GM21367 (cell line): ENCODE results near the gene PPM1F.
"Not testable (repeated sequence)": the region's sequence is repeated elsewhere in the genome, so short reads cannot be mapped to it uniquely, and the experiment has no call there.

ENCODE experiments used
- ATAC-seq: cut with Tn5 transposase; IDR thresholded peaks from one replicate; pipeline ENCODE4 v1.9.1; 2021; ENCODE audit not compliant: unreplicated experiment

Gene PPM1F

DNA sequence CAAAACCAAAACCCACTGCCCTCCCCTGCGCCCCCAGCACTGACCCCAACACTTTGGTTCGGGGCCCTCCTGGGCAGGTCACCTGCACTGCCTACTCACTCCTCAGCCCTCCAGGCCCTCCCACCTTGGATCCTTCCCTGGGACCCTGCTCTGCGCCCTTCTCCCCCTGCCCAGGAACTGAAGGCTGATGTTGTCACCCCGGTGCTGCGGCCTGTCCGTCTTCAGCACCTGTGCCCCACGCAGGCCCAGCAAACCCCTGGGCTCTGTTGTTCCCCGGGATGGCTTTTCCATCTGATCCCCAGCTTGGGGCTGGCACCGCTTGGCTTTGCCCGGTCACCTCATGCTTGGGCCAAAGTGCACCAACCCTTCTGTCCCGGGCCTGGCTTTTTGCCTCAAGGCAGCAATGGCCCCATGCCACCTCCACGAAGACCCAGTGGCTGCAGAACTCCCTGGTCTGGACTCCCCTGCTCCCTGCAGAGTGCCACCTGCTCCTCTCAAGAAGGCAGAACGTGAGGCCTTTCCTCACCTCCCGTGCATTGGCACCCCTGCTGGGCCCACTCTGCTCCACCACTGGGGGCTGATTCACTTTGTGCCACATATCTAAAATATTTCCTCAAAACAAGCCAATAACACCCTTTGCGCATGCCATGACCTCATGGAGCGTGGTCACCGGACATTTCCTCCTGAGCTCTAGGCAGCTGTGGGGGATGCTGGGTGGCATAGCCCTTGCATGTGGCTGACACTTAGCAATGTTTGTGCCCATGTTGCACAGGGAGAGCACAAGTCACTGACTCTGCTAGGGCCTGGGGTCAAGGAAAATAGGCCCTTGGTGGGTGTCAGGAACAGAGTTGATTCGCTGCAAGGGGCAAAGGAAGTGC is 8.8 kb downstream of the PPM1F start:
- no peak for ATAC-seq

DNA sequence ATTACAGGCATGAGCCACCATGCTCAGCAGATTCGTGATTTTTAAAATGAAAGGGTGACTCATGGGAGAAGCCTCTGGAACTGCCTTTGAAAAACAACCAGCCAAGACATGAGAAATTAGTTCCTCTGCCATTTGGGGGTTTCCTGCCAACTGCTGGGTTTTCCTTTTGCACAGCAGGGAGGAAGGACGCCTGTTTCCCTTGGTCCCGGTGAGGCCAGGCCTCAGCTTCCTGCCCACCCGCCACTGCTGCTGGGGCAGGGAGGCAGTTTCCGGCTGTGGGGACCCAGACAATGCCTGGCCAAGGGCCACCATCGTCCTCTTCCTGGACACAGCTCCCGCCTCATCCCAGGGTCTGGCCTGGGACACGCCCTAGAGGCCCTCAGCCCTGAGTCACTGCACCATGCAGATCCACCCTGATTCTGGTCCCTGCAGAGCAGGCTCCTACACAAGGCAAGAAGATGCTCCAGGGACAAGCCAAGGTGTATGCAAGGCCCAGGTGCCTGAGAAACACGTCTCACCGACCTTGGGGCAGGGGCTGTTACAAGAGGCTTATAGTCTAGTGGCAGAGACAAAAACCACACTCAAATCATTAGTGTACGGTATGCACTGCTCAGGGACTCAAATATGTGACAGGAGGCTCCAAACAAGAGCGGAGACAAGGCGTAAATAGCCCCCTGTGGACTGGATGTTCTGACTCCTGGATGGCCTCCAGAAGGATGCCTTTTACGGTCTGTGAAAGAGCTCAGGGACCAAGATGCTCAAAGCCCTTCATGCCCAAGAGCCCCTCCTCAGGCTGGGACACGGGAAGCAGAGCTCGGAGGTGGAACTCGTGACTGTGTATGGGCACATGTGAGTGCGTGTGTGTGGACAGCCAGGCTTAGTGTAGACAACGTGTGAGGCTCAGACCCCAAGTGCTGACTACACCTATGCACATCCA is 10.0 kb downstream of the PPM1F start:
- no peak for ATAC-seq

DNA sequence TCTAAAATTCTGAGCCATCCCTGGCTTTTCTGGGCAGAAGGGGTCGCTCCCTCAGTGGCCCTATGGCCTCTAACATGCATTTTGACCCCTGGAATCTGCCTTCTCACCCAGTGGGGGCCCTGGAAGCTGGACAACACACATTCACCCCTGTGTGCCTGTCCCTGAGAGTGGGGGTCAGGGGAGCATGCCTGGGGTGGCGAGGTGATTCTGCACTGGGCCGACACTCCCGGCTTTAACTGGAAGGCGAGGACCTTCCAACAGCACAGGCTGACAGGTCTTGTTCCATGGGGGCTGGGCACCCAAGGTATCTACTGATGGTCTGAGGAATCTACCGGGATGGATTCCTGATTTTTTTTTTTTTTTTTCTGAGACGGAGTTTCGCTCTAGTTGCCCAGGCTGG is 10.7 kb downstream of the PPM1F start:
- no peak for ATAC-seq

DNA sequence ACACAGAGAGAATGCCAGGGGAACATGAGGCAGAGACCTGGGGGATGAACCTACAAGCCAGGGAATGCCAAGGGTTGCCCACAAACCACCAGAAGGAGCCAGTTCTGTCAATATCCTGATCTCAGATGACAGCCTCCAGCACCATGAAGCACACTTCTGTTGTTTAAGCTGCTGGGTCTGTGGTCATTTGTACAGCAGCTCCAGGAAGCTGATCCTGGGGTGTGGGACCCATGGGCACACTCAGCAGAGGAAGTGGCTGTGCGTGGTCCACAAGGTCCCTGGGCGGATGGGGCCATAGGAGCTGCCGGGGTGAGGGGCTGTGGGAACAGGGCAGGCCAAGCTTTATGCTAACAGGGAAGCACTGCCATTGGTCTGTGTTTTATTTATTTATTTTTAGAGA is 12.1 kb downstream of the PPM1F start:
- no peak for ATAC-seq

DNA sequence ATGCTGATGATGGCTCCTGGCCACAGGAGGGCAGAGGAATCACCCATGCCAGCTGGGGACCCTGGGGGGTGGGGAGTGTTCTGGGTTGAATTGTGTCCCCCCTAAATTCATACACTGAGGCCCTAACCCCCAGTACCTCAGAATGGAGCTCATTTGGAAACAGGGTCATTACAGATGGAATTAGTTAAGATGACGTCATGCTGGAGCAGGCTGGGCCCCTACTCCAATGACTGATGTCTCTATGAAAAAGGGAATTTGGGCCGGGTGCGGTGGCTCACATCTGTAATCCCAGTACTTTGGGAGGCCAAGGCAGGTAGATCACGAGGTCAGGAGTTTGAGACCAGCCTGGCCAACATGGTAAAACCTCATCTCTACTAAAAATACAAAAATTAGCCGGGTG is 12.7 kb downstream of the PPM1F start:
- not testable (repeated sequence) for ATAC-seq

DNA sequence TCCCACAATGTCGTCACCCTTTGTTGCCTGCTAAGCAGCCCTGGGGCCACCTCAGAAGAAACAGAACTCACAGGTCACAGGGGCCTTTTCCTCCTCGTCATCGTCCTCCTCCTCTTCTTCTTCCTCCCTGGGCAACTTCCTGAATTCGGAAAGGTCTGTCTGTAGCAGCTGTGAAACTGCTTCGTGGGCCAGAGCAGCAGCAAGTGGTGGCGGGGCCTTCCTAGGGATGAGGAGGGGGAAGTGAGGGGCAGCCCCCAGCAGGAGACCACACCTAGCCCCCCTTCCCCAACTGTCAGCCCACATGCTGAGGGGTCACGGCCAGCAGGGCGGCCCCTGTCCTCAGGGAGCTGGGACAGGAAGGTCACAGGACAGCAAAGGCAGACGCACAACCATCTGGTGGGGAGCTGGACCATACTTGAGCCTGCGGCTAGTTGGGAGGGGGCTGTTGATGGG is 13.2 kb downstream of the PPM1F start:
- no peak for ATAC-seq

DNA sequence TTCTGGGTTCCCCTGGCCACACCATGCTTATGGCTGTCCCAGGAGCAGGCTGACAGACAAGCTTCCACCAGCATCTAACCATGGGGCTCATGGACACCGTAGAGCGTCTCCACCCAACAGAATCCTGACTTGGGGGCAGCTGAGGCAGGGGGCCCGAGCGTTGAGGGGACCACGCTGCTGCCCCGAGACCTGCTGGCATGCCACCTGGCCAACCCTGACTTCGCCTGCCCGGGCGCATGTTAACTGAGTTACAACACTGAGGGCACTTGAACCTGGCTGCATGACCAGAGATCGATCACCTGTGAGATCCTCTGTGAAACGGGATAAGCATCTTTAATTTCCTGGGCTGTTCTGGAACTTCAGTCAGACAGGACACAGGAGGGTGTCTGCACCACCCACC is 13.7 kb downstream of the PPM1F start:
- no peak for ATAC-seq

DNA sequence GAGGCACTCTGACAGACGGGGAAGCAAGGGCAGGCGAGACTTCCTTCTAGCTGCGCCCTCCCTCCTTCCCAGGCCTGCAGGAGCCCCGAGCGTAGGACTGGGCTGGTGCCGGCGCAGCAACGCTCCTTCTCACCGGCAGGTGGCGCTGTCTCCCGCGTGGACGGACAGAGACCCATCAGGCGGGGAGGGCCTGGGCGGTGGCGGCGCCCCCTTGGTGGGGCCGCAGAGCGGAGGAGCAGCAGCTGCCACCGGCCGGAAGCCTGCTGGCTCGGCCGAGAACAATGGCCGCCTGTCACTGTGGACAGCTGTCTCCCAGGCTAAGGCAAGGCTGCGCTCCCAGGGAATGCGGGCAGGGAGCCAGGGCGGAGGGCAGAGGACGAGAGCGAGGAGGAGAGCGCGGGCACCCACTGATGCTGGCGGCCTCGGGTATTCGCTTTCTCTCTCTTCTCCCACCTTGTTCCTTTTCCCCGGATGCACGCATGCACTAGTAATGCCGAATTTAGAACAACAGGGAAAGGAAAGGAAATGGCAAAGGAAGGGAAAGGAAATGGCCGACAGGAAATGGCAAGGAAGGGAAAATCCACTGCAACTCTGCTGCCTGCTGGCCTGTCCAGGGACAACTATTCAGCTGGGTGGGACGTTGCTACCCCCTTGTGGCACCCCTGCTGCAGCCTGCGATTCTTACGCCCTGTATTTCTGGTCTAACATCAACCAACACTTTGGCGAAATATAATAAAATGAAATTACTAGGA is 14.4 kb downstream of the PPM1F start:
- ATAC-seq = peak; percentile 53

DNA sequence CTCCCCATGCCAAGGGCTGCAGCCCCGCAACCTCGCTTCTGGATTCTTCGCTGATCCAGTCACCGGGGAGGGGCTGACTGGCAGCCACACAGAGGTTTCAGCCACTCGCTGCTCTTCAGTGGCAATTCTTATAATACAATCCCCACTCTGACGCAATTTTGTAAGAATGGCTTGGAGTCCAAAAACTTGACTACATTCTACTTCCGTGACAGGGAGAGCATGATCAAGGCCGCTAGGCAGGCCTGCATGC is 14.9 kb downstream of the PPM1F start:
- no peak for ATAC-seq

DNA sequence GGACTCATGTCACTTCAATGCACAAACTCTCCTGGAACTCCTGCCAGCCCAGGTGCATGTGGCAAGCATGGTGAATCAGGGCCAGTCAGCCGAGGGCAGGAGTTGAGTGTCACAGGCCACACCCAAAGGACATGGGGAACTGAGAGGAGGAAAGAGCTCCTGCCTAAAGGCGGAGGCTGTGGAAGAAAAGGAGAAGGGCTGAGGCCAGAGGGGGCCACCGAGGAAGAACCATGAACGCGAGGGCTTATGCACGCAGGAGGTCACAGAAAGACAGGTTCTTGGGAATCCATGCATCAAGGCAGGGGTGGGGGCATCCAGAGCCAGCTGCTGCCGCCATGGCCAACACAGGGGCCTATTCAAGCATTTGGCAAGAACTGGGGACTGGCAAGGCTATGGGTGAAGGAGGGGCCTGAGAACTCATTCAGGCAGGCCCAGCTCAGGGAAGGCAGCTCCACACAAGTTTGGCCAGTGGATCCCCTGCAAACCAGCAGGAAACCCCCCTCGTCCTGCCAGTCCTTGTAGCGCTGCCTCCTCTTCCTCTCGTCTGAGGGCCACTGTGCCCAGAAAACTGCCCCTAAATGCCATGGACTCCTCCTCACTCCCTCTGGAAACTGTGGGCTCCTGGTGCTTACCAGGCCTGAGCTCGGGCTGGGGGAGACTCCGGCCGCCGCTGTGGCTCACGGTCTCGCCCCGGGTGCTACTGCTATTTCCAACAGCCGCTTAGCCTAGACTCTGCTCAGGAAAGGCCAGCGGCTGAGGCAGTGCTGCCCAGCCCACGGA is 15.4 kb downstream of the PPM1F start:
- ATAC-seq = no peak

DNA sequence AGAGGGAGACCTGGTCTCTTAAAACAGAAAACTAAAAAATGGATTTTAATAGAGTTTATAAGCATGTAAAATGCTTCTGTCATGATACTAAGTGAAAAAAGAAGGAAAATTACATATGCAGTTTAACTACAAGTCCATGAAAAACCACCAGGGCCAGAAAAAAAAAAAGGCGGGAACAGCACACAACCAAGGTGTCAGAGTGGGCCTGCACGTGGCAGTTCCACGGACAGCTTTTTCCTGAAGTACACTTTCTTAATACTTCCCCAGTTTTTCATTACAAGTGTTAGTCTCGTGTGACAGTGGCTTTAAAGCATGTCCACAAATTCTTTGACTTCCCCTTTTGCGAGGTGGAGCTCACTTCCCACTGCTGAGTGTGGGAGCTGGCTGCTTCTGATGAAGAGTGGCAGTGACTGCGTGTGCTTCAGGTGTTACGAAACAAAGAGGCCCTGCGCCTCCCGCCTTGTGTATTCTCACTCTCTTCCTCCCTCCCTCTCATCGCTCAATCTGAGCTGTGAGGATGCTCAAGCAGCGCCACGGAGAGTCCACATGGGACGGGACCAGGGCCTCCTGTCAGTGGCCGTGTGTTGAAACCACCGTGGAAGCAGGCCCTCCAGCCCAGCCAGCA is 16.4 kb downstream of the PPM1F start:
- no peak for ATAC-seq

DNA sequence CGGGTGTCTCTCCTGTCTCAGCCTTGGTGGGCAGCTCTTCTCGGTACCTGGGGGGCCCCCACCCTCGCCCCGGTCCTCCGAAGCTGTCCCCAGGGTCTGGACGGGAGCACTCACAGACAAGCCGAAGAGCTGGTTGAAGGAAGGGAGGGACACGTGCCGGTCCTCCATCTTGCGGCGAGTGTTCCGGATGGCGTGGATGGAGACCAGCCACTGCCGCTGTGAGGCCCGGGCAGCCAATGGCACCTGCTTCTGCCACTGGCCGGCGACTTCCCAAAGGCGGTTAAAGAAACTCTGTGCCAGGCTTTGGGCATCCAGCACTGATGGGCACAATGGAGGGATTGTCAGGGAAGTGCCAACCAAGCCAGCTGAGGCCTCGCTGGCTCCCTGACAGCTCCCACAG is 18.7 kb downstream of the PPM1F start:
- no peak for ATAC-seq

DNA sequence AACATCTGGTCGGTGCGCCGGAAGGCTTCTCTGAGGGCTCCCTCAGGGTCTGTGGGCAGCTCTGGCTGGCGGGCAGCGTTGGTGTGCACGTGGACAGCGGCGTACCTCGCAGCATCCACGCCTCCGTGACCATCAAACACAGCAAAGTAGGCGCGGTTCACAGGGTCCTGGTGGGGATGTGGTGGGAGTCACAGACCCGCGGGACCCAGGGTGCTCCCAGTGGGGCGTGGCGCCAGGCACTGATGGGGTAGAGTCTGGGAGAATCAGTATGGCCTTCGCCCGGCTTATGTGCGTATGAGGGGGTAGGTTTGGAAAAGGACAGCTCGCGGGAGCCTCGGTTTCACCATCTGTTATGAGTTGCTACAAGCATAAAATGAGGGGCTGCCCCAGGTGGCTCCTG is 19.2 kb downstream of the PPM1F start:
- no peak for ATAC-seq

DNA sequence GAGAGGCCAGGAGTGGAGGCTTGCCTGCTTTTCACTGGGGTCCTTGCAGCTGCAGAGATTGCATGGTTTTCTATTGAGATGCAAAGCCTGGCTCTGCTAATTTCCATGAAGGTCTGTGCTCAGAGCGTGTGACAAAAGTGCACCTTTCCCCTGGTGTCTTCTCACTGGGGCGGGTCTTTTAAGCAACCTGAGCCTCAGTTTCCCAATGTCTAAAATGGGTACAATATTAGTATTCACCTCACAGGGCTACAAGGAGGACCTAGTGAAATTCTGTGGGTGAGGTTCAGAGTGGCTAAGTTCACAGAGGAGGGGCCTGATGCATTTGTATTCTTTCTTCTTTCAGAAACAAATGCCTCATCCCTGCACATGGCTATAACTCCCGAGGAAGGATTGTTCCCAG is 20.3 kb downstream of the PPM1F start:
- no peak for ATAC-seq

DNA sequence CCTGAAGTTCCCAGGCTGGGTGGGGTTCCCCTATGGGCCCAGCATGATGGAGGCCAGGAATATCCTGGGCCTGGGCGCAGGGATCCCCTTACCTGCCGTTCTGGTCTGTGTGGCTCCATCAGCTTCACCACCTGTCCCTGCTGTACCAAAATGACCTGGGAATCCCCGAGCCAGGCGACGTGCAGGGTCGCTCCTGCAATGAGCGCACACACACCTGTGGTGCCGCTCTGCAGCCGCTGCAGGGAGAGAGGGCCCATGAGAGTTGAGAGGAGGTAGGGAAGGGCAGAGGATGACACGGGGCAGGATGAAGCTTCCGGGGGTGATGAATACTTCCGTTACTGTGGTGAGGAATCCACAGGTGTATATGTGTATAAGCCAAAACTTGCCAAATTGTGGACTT is 21.6 kb downstream of the PPM1F start:
- no peak for ATAC-seq

DNA sequence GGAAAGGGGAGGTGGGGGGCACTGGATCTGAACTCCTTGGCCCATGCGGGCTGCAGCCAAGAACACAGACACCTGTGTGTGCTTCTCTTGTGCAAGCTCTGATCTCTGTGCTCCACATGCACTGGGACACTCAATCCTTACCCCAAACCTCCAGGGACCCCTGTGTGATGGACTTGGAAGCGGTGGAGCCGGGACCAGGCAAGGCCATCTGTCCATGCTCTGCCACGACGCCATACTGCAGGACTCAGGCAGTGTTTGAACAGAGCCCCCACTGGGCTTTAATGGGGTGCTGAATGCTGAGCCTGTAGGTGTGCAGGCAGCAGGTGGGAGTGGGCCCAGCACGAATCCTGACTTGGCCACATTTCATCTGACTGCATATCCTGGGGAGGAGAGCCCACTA is 23.4 kb downstream of the PPM1F start:
- no peak for ATAC-seq

DNA sequence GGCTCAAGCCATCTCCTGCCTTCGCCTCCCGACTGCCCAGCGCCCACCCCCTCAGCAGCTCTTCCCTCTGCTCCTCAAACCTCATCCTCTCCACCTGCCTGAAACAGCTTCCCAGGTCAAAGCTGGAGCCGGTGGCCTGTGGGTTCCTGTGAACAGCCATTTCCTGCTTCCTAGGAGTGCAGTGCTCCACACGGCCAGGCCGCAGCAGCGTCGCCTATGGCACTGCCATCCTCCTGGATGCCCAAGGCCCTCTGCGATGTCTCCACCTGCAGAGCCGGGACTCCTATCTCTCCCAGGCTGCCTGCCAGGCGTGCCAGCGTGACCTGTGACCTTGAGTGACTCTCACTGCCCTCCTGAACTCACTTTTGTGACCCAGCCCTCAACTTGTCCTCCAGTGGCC is 24.6 kb downstream of the PPM1F start:
- ATAC-seq = no peak

DNA sequence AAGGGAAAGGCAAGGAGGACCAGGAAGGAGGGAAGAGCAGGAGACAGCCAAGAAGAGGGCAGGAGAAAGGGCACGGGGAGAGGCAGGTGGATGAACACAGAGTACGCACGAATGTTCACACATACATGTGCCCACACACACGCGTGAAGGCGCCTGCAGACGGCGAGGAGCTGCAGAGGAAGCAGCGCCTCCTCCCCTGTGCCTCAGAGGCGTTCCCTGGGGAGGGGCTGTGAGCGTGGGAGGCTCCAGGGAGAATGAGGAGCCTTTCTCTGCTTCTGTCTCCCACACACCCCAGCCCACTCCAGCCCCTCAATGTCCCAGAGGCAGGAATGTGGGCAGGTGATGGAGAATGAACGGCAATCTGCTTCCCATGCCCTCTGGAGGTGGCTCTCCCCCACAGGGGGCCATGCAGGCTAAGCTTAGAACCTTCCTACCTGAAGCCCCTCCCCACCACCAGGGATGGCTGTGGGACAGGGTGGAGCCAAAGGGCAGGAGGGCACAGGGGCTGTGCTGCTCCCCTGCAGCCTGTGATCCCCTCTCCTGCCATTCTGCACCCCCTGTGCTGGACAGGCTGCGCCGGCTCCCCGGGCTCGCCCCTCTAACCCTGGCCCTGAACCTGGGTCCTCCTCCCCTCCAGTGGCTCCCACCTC is 25.3 kb downstream of the PPM1F start:
- no peak for ATAC-seq

DNA sequence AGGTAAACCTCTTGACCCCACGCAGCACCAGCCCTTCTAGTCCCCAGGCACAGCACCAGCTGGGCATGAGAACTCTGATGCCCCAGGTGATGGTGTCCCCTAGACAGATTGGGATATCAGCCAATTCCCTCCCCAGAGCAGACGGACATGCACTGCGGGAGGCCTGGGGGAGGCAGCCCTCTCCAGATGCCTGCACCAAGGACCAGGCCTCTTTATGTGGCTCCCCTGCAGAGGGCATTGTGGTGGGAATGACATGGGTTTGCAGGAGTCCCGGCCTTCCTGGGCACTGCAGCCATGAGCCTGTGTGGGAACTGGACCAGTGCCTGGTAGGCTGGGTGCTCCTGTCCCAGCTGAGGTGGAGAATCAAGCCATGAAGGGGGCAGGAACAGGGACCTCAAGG is 25.9 kb downstream of the PPM1F start:
- no peak for ATAC-seq

DNA sequence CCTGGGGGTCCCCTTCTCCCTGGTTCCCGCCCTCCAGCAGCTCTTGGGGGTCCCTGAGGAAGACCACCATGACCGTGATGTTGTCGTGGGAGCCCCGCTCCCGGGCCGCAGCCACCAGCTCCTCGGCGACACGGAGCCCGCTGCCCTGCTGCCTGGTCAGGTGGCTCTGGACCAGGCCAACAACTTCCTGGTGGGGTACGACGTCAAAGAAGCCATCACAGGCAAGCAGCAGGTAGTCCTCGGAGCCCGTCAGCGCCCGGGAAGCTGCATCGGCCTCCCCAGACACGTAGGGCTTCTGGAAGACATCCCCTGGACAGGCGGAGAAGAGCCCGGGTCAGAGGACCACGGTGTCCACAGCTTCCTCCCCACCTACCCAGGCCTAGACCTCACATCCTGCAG is 29.5 kb downstream of the PPM1F start:
- no peak for ATAC-seq
